SK-N-SH (cell line): ENCODE results near the gene KLHDC8A. TPM values are rescaled to one million over a fixed set of nuclear protein-coding genes. Genes with fewer than 3 reads are reported as not detected.

Experiments used
- CTCF ChIA-PET: fragments of 300-600, 350-600 bp; formaldehyde crosslinking; extraction: SDS; loops from one replicate; lab custom pipeline; 2021; lab: Yijun Ruan, JAX
- POLR2A ChIA-PET: fragments of 350-600 bp; sonication (Branson Sonifier 250); formaldehyde crosslinking; extraction: SDS; loops from one replicate; lab custom pipeline; 2020; ENCODE audit warnings: antibody characterized with exemption, inconsistent platforms; lab: Yijun Ruan, JAX
- DNase-seq: peaks from one replicate; pipeline ENCODE4 v3.0.0; 2012
- H2AFZ ChIP-seq: fragments of 200-600 bp; sonication (generic); 2 replicates; pipeline ENCODE4 v1.8.1; 2016; ENCODE audit warnings: antibody characterized with exemption, mild to moderate bottlenecking, low read depth
- H3F3A ChIP-seq: fragments of 200-600 bp; sonication (generic); replicated peaks from 2 replicates; pipeline ENCODE3; 2016; ENCODE audit warnings: antibody characterized with exemption, mild to moderate bottlenecking; ENCODE audit not compliant: insufficient read depth
- H3K27ac ChIP-seq, 2 experiments: fragments of 200-500 bp in 1 of 2; fragments of 200-600 bp in 1 of 2; sonication (Bioruptor generic) in 1 of 2; sonication (generic), shearing (Covaris generic) in 1 of 2; 2 replicates each; pipeline versions ENCODE4 v1.5.1 to v1.6.1; 2014 to 2016; ENCODE audit warnings: low read depth in 2 of 2, inconsistent platforms in 1 of 2, low read length in 1 of 2, mild to moderate bottlenecking in 1 of 2, mixed read lengths in 1 of 2
- H3K27me3 ChIP-seq: fragments of 200-600 bp; sonication (generic), shearing (Covaris generic); 2 replicates; pipeline ENCODE4 v1.6.1; 2016; ENCODE audit warnings: mixed run types; ENCODE audit not compliant: insufficient read depth
- H3K36me3 ChIP-seq, 2 experiments: fragments of 200-500 bp in 1 of 2; fragments of 200-600 bp in 1 of 2; sonication (Bioruptor generic) in 1 of 2; sonication (generic) in 1 of 2; replicated peaks in 1 of 2; 2 replicates each; pipeline versions ENCODE3 to v1.5.1; 2014 to 2016; ENCODE audit warnings: low read length in 1 of 2, mild to moderate bottlenecking in 1 of 2; ENCODE audit not compliant: insufficient read depth in 2 of 2, control insufficient read depth in 1 of 2
- H3K4me1 ChIP-seq, 2 experiments: fragments of 200-500 bp in 1 of 2; fragments of 200-600 bp in 1 of 2; sonication (Bioruptor generic) in 1 of 2; sonication (generic), shearing (Covaris generic) in 1 of 2; 2 replicates each; pipeline versions ENCODE4 v1.5.1 to v1.6.1; 2014 to 2016; ENCODE audit warnings: low read depth in 1 of 2, low read length in 1 of 2, mixed run types in 1 of 2; ENCODE audit not compliant: insufficient read depth in 2 of 2, control insufficient read depth in 1 of 2
- H3K4me2 ChIP-seq: fragments of 200-600 bp; sonication (generic), shearing (Covaris generic); 2 replicates; pipeline ENCODE4 v1.6.1; 2017; ENCODE audit warnings: mixed run types
- H3K4me3 ChIP-seq, 2 experiments: fragments of 200-500 bp in 1 of 2; fragments of 200-600 bp in 1 of 2; sonication (Bioruptor generic) in 1 of 2; sonication (generic), shearing (Covaris generic) in 1 of 2; 2 replicates each; pipeline versions ENCODE4 v1.5.1 to v1.8.1; 2014 to 2016; ENCODE audit warnings: low read depth in 2 of 2, inconsistent platforms in 1 of 2, low read length in 1 of 2, mild to moderate bottlenecking in 1 of 2, mixed read lengths in 1 of 2, moderate library complexity in 1 of 2
- H3K79me2 ChIP-seq: fragments of 200-600 bp; sonication (generic); 2 replicates; pipeline ENCODE4 v1.8.1; 2017; ENCODE audit warnings: mild to moderate bottlenecking; ENCODE audit not compliant: insufficient read depth
- H3K9ac ChIP-seq: fragments of 200-600 bp; sonication (generic); 2 replicates; pipeline ENCODE4 v1.6.1; 2017; ENCODE audit warnings: mixed run types
- H3K9me2 ChIP-seq: fragments of 200-600 bp; sonication (generic); 2 replicates; pipeline ENCODE4 v1.6.1; 2017; ENCODE audit warnings: mixed run types
- H3K9me3 ChIP-seq: fragments of 200-600 bp; sonication (generic); 2 replicates; pipeline ENCODE4 v1.6.1; 2017; ENCODE audit warnings: mixed run types, mild to moderate bottlenecking, moderate library complexity
- H4K20me1 ChIP-seq: fragments of 200-600 bp; sonication (generic); 2 replicates; pipeline ENCODE4 v1.6.1; 2017; ENCODE audit warnings: mild to moderate bottlenecking, mixed run types; ENCODE audit not compliant: insufficient read depth
- EZH2phosphoT487 ChIP-seq: fragments of 200-600 bp; sonication (generic); IDR thresholded peaks from 2 replicates; pipeline ENCODE4 v1.6.1; 2017; ENCODE audit warnings: low read depth, mixed run types, mild to moderate bottlenecking, antibody characterized with exemption, moderate library complexity, borderline replicate concordance
- GATA2 ChIP-seq: sonication (generic); formaldehyde crosslinking; IDR thresholded peaks from 2 replicates; pipeline ENCODE4 v1.5.0; 2020; ENCODE audit warnings: mild to moderate bottlenecking, missing genetic modification reagents
- IRF3 ChIP-seq: fragments of 150-350 bp; IDR thresholded peaks from 2 replicates; pipeline ENCODE4 v1.6.1; 2016; ENCODE audit warnings: mild to moderate bottlenecking, low read depth, low read length
- MAX ChIP-seq: IDR thresholded peaks from 2 replicates; pipeline ENCODE4 v1.4.0; 2012; ENCODE audit warnings: low read depth
- MEF2A ChIP-seq: IDR thresholded peaks from 2 replicates; pipeline ENCODE4 v1.4.0; 2012; ENCODE audit warnings: low read depth, borderline replicate concordance
- NRF1 ChIP-seq: IDR thresholded peaks from 2 replicates; pipeline ENCODE4 v1.6.1; 2012; ENCODE audit warnings: low read depth, mild to moderate bottlenecking, low read length
- RAD21 ChIP-seq: IDR thresholded peaks from 2 replicates; pipeline ENCODE4 v1.6.1; 2012; ENCODE audit warnings: mild to moderate bottlenecking, low read length
- RCOR1 ChIP-seq: fragments of 150-350 bp; IDR thresholded peaks from 2 replicates; pipeline ENCODE4 v1.6.1; 2017; ENCODE audit warnings: antibody characterized with exemption, low read length
- RFX5 ChIP-seq: IDR thresholded peaks from 2 replicates; pipeline ENCODE4 v1.6.1; 2012; ENCODE audit warnings: mild to moderate bottlenecking, improper control_type of control experiment, low read length
- RXRA ChIP-seq: IDR thresholded peaks from 2 replicates; pipeline ENCODE4 v1.4.0; 2012; ENCODE audit warnings: low read depth, mild to moderate bottlenecking, borderline replicate concordance
- TAF1 ChIP-seq: IDR thresholded peaks from 2 replicates; pipeline ENCODE4 v1.6.1; 2012; ENCODE audit warnings: low read depth, mild to moderate bottlenecking, low read length, moderate library complexity, borderline replicate concordance
- USF1 ChIP-seq: IDR thresholded peaks from 2 replicates; pipeline ENCODE4 v1.4.0; 2012; ENCODE audit warnings: low read depth, borderline replicate concordance
- YY1 ChIP-seq: IDR thresholded peaks from 2 replicates; pipeline ENCODE4 v1.4.0; 2012; ENCODE audit warnings: low read depth, mild to moderate bottlenecking
- WGBS: methylation state at CpG from one replicate; pipeline ENCODE4 v1.1.6; 2017; ENCODE audit warnings: low lambda C conversion rate; 5-methylcytosine and 5-hydroxymethylcytosine counted together
- polyA plus RNA-seq, 3 experiments: library from polyadenylated mRNA; depleted of rRNA; stranded (reverse); fragments of >200 nt; gene quantifications; 2 replicates each; pipeline ENCODE4 v1.2.3, GENCODE V29; 2012

Gene KLHDC8A
- polyA plus RNA-seq, 1 of the 3 experiments (the other 2 are of a cell fraction) = 0.02 TPM

GRCh38 chr1:205335692-205336091 lies 21.0 kb downstream of the KLHDC8A start (continued):
- TF ChIP-seq IRF3 (no peak), MEF2A (no peak), USF1 (no peak), EZH2phosphoT487 (no peak), TAF1 (no peak), RAD21 (peak; percentile 79)

GRCh38 chr1:205332015-205332791 lies 24.5 kb downstream of the KLHDC8A start:
- WGBS = 77% methylated on average over 10 of the region's 11 CpGs
- Histone ChIP-seq H3K79me2 (no peaks in the 10 kb centered on the region), H3K9ac (no peak overlapping the region), H4K20me1 (no peaks in the 10 kb centered on the region), H2AFZ (no peak overlapping the region), H3K4me2 (no peak overlapping the region), H3K27me3 (no peaks in the 10 kb centered on the region; the same call in 1 of the 2 replicates), H3K9me2 (no peaks in the 10 kb centered on the region), H3K27ac (no peak overlapping the region), H3K9me3 (no peaks in the 10 kb centered on the region), H3K4me1 (no peaks in the 10 kb centered on the region), H3F3A (no peaks in the 10 kb centered on the region), H3K36me3 (no peaks in the 10 kb centered on the region), H3K4me3 (no peak overlapping the region)
- DNase-seq = no peak
- CTCF ChIA-PET = interaction anchor here (0.6 to 46.8 kb wide), 9 partner anchors 6 to 391 kb away, joined by 3 to 1368 read pairs (median 13); partner anchors contain the start of gene NUAK2
- POLR2A ChIA-PET = no interaction called here
- TF ChIP-seq TAF1 (no peak), RFX5 (no peak), MAX (no peak), YY1 (no peak), RCOR1 (no peak), RXRA (no peak), IRF3 (no peak), NRF1 (no peak), GATA2 (no peak)
